DND-41 (cell line): ENCODE measurements around the gene PTPRG.

ENCODE experiments used
- EZH2 ChIP-seq: IDR thresholded peaks from 3 replicates; pipeline ENCODE4 v1.6.1; 2012; ENCODE audit warnings: borderline replicate concordance, low read depth, mild to moderate bottlenecking, moderate library complexity, low read length, inconsistent platforms; ENCODE audit not compliant: severe bottlenecking
- TF ChIP-seq, protein P1 (sequence below): IDR thresholded peaks from 2 replicates; pipeline ENCODE4 v1.5.1; 2012; ENCODE audit warnings: borderline replicate concordance, low read length, moderate library complexity, mild to moderate bottlenecking; ENCODE audit not compliant: poor library complexity, severe bottlenecking; ENCODE audit errors: extremely low read depth

DNA sequence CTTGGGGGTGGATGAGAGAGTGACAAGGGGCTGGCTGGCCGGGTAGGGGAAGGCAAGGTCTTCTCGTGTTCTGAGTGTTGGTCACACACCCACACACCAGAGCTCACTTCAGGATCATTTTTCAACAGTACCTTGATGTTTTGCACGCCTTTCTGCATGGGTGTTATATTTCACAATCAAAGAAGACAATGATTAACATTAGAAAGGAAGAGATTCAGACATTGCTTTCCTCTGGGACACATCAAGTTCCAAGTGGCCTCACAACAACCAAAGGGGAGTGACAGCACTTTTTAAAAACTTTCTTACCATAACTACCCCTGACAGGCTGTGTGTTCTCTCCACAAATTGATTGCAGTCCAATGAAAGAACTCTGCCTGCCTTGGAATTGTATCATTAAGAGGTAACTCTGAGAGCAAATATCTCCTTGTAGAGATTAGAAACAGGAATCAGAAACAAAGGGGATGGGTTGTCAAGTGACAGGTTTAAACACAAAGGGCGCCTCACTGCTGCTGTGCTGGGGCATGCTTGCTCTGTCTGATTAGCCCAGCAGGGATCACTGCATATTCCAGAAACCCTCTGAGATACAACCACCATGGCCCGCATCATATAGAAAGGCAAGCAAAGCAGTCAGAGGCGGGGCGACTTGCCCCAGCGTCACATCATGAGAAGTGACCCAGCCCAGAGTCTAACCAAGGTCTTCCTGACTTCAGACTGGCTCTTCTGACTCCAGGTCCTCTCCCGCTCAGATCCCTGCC, 581.1 kb downstream of the PTPRG start:
- TF ChIP-seq, protein P1, sequence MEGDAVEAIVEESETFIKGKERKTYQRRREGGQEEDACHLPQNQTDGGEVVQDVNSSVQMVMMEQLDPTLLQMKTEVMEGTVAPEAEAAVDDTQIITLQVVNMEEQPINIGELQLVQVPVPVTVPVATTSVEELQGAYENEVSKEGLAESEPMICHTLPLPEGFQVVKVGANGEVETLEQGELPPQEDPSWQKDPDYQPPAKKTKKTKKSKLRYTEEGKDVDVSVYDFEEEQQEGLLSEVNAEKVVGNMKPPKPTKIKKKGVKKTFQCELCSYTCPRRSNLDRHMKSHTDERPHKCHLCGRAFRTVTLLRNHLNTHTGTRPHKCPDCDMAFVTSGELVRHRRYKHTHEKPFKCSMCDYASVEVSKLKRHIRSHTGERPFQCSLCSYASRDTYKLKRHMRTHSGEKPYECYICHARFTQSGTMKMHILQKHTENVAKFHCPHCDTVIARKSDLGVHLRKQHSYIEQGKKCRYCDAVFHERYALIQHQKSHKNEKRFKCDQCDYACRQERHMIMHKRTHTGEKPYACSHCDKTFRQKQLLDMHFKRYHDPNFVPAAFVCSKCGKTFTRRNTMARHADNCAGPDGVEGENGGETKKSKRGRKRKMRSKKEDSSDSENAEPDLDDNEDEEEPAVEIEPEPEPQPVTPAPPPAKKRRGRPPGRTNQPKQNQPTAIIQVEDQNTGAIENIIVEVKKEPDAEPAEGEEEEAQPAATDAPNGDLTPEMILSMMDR = no peak
- TF ChIP-seq EZH2 = no peak
